NB4 (cell line): Measurements from ENCODE around the gene TGFA.

Source experiments
- DNase-seq: peaks from one replicate; pipeline ENCODE4 v3.0.0; 2010; ENCODE audit warnings: low read depth
- H3K4me3 ChIP-seq: one replicate; pipeline ENCODE4 v1.5.1; 2011; ENCODE audit warnings: mild to moderate bottlenecking, low read depth, low read length, moderate library complexity
- MYC ChIP-seq: IDR thresholded peaks from 2 replicates; pipeline ENCODE4 v1.6.1; 2011; ENCODE audit warnings: low read depth, low read length
- POLR2A ChIP-seq: IDR thresholded peaks from 2 replicates; pipeline ENCODE4 v1.6.1; 2011; ENCODE audit warnings: mild to moderate bottlenecking; ENCODE audit not compliant: insufficient read length; ENCODE audit errors: extremely low read depth
- TF ChIP-seq, protein P1 (sequence below): IDR thresholded peaks from 2 replicates; pipeline ENCODE4 v1.6.1; 2011; ENCODE audit warnings: low read depth, low read length
- TF ChIP-seq, protein P2 (sequence below): IDR thresholded peaks from one replicate; pipeline ENCODE4 v1.5.1; 2012; ENCODE audit warnings: low read depth, low read length

TGFA gene

DNA sequence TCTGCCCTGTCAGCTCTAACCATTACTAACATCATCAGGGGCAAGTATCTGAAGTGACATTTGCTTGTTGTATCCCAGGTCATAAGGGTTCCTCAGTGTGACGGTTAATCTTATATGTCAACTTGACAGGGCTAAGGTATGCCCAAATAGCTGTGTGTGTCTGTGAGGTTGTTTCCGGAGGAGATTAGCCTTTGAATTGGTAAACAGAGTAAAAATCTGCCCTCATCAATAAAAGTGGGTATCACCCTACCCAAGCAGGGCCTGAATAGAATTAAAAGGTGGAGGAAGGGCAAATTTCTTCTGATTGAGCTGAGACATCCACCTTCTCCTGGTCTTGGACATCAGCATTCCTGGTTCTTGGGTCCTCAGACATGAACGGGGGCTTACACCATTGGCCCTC is 12.8 kb upstream of the TGFA start:
- no peak overlapping the region for H3K4me3 ChIP-seq
- no peak for TF ChIP-seq POLR2A
- TF ChIP-seq, protein P1, sequence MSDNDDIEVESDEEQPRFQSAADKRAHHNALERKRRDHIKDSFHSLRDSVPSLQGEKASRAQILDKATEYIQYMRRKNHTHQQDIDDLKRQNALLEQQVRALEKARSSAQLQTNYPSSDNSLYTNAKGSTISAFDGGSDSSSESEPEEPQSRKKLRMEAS = no peak
- TF ChIP-seq, protein P2, sequence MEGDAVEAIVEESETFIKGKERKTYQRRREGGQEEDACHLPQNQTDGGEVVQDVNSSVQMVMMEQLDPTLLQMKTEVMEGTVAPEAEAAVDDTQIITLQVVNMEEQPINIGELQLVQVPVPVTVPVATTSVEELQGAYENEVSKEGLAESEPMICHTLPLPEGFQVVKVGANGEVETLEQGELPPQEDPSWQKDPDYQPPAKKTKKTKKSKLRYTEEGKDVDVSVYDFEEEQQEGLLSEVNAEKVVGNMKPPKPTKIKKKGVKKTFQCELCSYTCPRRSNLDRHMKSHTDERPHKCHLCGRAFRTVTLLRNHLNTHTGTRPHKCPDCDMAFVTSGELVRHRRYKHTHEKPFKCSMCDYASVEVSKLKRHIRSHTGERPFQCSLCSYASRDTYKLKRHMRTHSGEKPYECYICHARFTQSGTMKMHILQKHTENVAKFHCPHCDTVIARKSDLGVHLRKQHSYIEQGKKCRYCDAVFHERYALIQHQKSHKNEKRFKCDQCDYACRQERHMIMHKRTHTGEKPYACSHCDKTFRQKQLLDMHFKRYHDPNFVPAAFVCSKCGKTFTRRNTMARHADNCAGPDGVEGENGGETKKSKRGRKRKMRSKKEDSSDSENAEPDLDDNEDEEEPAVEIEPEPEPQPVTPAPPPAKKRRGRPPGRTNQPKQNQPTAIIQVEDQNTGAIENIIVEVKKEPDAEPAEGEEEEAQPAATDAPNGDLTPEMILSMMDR = no peak
- TF ChIP-seq MYC = no peak
- DNase-seq = no peak

DNA sequence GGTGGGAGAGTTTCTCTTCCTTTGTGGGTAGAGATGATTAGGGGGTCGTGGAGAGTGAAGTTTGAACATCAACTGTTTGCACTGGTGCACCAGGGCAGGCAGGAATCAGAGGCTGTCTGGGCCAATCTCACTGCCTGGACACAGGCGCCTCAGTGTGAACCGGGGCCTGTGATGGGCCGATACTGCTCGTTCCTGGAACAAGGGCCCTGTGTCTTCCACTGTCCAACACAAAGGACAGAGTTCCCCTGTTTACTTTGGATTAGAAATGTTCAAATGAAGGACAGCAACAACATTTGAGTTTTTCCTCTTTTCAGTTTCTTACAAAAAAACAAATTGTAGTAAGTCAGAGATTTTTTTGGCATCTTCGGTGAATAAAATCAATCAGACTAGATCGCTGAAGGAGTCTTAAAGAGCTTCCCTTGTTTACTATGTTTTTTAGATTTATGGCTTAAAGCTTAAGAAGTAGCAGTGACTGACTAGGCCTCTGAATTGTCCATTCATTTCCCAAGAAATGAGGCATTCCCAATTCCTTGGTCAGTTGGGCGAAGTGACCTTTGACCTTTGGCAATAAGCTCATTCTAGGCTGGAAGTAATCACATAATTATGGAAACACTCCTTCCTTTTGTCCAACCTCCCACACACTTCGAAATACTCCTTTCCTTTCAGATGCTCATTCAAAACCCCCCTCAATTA is 11.6 kb upstream of the TGFA start:
- DNase-seq = no peak
- TF ChIP-seq, protein P2 = no peak
- TF ChIP-seq POLR2A (no peak), MYC (no peak)
- TF ChIP-seq, protein P1 = no peak
- no peak overlapping the region for H3K4me3 ChIP-seq

DNA sequence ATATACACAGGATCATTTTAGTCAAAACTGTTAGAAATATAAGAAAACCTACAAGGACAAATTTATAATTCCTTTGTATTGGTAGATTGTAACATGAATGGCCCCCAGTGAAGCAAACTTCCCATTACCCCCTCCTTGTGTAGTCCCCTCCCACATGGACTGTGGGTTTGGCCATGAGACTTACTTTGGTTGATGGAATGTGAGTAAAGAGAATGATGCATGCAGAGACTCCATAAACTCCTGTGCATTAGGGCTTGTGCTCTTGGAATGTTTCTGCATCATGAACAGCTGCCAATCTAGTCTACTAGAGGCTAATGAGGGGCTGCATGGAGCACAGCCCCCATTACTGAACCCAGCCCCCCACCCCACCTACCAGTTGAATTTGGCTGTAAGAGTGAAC is 8.3 kb upstream of the TGFA start:
- no peak for DNase-seq
- H3K4me3 ChIP-seq = no peak overlapping the region
- TF ChIP-seq POLR2A = no peak
- TF ChIP-seq MYC = no peak
- TF ChIP-seq, protein P2 = no peak
- TF ChIP-seq, protein P1 = no peak

DNA sequence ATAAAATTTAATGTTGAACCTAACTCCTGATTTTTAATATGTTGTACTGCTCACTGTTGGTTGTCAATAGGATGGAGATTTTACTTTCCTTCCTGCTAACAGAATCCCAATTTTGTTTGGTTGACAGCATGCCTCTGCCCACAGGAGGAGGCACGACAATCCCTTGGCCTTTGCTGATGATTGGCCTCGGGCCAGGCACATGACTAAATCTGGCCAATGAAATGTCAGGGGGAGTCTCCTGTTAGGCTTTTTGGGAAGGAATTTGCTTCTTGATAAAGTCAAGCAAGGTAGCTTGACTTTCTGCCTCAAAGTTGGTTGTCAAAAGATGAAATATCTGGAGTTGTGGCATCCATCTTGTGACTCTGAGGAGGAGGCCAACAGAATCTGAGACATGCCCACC is 6.8 kb upstream of the TGFA start:
- DNase-seq = no peak
- TF ChIP-seq, protein P1 = no peak
- H3K4me3 ChIP-seq = no peak overlapping the region

- no peak overlapping the region for H3K4me3 ChIP-seq
- TF ChIP-seq, protein P2 = no peak
- TF ChIP-seq, protein P1 = no peak
- TF ChIP-seq MYC = no peak
- TF ChIP-seq POLR2A = no peak
Measured at GRCh38 chr2:70560040-70560439, 6.4 kb upstream of the TGFA start.

GRCh38 chr2:70558195-70558808 is 4.7 kb upstream of the TGFA start:
- H3K4me3 ChIP-seq = no peak overlapping the region
- no peak for TF ChIP-seq POLR2A
- DNase-seq = no peak

More at GRCh38 chr2:70560040-70560439, 6.4 kb upstream of the TGFA start:
- no peak for DNase-seq
